Measurements from ENCODE around the gene ZNF518B. TPM values are rescaled to one million over a fixed set of nuclear protein-coding genes. Genes with fewer than 3 reads are reported as not detected.
"Not testable (repeated sequence)": the region's sequence is repeated elsewhere in the genome, so short reads cannot be mapped to it uniquely, and the experiment has no call there.

The ZNF518B gene
- total RNA-seq, 1 experiment from 2014 or later: 20.2 TPM

DNA sequence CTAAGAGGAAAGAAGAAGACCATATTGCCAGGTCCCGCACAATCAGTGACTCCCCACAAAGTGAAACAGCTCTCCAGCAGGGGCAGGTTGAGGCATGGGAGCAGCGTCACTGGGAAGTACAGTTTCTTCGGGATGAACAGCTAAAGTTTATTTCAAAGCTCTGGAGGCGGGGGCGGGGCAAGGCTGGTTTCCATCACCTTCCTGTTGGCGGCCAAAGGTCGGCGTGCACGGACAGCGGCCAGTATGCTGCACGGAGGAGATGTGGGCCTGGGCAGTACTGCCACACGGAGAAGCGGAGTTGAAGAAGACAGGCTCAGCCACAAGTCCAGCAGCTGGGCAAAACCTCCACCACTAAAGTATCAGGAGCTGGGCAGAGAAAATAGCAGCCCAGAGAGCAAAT, 951 bp upstream of the ZNF518B start:
- no peak for DNase-seq (ENCODE audit: low spot score)

DNA sequence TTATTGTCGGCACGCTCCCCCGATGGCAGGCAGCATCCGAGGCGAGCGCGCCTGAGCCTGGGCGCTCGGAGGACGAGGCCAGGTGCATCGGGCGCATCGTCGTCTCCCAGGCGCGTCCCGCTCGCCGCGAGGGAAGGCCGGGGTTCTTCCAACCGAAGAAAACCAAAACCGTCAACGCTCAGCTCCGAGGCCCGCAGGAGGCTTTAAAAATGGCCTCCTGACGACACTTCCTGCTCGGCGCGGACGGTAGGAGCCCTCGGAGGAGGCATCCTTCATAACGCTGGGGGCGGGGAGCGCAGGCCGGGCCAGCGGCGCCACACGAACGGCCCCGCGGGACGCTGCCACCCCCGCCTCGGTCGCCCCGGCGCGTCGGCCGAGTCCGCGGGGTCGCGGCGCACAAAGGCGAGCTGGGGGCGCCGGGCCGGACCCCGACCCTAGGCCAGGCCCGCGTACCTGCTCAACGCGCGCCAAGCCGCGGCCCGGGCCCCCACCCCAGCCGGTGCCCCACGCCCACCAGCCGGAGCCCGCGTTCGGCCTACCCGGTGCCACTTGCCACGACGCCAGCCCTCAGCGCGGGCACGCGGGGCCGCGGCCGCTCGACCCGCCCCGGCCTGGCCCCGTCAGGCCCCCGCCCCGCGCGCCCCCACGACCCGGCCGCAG, 501 bp downstream of the ZNF518B start:
- no peak for DNase-seq (ENCODE audit: low spot score)

DNA sequence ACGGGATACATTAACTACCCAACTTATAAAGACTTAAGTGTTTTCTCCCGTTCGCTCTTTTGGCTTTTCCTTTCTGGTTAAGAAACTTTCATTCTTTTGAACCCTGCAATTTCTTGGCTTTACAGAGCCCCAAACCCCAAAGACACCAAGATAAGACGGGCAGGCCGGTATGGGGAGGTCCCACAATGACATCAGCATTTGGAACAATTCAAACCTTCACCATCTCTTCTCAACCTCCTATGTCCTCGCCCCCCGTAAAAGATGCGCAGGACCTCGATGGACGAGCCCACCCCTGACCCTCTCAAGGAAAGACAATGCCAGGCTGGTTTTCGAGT, 999 bp downstream of the ZNF518B start:
- no peak for DNase-seq (ENCODE audit: low spot score)

DNA sequence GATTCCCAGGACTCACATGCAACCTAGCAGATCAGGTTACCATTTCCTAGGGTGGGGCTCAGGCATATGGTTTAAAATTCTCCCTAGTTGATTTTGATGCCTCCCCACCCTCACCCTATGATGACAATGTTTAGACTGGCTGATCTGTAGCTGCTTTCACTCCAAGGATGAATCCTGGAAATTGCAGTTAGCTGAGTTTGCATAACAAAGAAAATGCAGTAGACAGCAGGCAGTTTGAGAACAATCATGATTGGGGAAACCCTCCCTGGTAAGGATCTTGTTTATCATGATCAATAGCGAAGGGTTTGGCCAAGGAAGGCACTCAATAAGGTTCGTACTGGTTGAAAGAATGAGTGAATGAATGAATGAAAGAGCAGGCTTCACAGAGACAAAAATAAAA, 2.1 kb downstream of the ZNF518B start:
- no peak for DNase-seq (ENCODE audit: low spot score)

DNA sequence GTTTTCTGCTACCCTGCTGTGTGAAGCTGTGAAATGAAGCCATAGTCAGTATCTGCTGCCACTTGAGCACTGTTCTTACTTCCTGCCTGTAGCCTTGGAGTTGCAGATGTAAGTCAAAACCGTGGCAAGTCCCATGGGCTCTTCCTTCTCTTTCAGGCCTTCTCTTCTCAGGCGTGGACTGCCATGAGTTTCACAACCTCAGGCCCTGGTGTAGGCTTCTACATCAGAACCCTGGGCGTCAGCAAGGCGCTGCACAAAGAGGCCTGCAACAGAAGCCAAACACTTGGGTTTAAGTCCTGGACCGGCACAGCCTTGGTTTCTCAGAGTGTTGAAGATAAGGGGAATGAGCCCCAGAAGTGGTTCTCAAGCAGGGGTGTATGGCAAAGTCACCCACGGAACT, 2.5 kb downstream of the ZNF518B start:
- DNase-seq (ENCODE audit: low spot score): no peak

DNA sequence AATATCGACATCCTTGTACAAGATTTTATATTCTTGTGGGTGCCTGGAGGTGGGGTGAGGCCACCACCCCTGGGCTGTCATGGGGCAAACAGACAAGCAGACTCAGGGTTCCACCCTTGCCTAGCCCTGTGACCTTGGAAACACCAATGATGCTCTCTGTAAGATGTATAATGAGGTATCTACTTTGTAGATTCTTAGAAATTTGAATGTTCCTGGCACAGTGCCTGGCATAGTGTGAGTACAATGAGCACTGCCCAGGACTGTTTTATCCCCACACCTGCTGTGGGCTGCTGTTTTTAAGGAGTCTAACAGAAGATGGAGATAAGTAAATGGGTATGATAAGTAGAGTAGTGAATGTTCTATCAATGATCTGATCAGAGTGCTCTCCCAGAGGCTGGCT, 3.1 kb downstream of the ZNF518B start:
- DNase-seq (ENCODE audit: low spot score): no peak

DNA sequence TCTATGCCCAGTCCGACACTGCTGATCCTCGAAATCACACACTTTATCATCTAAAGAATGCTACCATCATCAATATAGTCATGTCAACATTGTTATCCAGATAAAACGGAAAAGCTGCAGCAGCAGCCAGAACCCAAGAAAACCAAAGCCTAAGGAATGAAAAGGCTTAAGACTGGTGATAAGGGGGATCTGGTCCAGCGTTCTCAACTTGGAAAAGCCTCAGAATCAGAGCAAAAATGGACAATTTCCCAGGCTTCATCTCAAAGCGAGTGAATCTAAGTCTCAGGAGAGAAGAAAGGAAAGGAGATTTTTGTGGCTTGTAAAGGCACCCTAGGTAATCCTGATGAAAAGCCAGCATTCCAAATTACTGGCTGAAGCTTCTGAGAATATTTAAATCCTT, 8.2 kb downstream of the ZNF518B start:
- DNase-seq (ENCODE audit: low spot score): no peak

DNA sequence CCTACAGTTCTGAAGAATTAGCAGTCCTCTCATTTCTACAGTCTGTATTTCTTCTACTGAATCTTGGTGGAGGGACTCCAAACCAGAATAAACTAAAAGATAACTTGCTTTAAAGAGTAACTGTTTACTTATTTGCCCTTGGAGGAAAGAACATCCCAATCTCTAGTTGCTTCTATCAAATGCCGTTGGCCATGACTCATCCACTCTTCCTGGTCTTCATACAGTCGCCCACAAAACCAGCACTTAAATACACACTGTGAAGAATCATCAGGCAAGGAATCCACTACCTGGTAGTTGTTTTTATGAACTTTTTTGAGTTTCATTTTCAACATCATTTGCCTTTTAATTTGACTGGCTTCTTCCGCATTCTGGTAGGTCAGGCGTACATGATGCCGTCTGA, 14.2 kb downstream of the ZNF518B start:
- no peak for DNase-seq (ENCODE audit: low spot score)

DNA sequence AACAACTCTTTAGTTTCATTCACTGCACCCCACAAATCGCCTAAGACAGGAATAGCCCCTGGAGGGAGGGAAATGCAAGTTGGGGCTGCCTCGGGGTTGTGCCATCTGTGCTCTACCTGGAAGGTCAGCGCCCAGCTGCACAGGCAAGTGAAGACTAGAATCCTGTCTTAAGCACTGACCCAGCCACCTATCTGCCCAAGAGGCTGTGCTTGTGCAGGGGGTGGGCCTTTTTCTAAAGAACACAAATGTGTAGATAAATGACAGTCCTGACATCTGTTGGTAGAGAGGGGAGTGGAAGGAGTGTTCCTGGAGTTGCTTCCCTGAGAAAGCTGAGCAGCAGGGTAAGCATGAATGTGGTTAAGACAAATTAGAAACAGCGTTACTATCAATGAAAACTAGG, 15.7 kb downstream of the ZNF518B start:
- no peak for DNase-seq (ENCODE audit: low spot score)

DNA sequence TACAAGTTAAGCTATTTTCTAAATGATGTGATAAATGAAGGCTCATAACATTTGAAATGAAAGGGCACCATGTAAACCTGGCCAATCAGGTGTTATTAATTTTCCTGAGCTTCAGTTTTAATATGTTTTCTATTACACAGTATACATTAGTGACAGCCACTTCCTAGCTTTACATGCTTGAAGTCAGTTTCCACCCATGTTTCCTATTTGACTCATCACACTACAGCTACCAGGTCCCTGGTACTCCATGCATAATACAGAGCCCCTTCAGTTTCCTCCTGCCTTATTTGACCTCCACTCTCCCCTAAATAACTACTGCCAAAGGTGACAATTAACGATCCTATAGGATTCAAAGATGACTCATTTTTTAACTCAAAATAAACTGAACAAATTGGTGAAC, 18.3 kb downstream of the ZNF518B start:
- no peak for DNase-seq (ENCODE audit: low spot score)

DNA sequence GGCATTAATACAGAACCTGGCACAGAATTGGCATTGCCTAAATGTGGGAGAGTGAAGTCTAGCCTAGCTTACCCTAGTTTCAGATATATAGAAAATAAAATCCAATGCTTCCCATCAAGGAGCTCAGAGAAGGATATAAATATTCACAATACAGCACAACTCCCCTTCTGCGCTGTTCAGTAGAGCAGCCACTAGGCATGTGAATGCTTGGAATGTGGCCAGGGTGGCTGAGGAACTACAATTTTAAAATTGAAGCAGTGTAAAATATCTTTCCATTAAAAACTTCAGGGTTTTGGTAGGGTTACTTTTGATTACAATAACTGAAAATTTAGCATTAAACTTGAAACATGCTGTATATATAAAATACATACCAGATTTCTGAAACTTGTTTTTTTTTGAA, 19.5 kb downstream of the ZNF518B start:
- DNase-seq (ENCODE audit: low spot score): no peak

DNA sequence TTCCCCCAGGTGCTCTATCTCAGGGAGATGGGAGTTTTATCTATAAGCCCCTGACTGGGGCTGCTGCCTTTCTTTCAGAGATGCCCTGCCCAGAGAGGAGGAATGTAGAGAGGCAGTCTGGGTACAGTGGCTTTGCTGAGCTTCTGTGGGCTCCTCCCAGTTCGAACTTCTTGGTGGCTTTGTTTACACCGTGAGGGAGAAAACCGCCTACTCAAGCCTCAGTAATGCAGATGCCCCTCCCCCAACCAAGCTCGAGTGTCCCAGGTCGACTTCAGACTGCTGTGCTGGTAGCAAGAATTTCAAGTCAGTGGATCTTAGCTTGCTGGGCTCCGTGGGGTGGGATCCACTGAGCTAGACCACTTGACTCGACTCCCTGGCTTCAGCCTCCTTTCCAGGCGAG, 29.5 kb downstream of the ZNF518B start:
- not testable (repeated sequence) for DNase-seq (ENCODE audit: low spot score)

DNA sequence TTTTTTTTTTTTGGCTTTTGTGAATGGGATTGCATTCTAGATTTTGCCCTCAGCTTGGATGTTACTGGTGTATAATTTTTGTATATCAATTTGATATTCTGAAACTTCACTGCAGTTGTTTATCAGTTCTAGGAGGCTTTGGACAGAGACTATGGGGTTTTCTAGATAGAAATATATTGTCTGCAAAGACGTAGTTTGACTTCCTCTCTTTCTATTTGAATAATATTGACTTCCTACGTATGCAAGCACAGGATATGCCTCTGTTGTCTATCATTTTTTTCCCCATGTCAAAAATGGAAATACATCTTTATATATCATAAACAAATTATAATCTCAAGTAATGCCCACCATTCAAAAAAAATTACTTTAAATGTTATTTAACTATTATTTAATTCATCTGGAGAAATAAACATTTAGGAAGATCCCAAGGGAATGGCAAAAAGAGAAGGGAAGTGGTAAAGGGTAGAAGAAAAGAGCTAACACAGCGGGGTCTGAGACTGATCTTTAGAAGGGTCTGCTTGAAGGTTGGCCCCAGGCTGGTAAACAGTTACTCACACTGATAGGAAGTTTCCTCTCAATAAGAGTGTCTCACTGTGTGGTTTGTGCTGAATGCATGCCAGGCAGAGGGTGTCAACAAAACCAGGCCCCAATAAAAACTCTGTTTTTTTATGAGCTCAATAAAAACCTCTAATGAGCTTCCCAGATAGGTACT, 35.7 kb downstream of the ZNF518B start:
- DNase-seq (ENCODE audit: low spot score): no peak

DNA sequence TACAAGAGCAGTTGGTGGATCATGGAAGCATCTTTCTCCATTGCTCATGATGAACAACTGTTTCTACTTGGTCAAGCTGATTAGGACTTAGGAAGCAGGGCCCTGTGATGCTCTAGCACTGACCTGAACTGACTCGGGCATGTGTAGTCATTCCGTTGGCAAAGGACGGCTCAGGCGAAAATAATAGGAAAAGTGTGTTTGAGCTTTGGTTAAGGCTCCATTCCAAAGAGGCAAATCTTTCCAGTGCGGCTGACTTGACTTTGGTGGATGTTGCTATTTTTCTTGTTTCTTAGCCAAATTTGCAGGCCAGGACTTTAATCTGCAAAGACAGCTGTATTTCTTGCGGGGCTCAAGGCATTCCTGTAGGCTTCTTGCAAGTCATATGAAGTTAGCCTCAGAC, 39.5 kb downstream of the ZNF518B start:
- DNase-seq (ENCODE audit: low spot score): no peak

DNA sequence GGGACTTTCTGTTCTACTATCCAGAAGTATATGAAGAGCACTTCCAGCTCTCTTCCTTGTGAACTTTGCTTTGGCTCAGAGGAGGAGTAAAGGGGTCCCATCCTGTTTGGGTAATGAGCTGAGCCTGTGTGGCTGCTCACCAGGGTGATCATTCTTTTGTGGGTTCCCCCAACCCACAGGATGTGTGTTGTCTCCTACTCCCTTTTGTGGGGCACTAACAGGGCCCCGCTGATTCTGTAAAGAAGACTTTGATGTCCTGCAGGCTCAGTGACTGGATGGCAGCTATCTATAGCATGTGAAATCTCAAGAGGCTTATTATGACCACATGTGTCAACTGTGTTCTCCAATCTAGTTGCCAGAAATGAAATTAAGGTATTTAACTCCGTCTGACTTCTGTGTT, 40.8 kb downstream of the ZNF518B start:
- no peak for DNase-seq (ENCODE audit: low spot score)

DNA sequence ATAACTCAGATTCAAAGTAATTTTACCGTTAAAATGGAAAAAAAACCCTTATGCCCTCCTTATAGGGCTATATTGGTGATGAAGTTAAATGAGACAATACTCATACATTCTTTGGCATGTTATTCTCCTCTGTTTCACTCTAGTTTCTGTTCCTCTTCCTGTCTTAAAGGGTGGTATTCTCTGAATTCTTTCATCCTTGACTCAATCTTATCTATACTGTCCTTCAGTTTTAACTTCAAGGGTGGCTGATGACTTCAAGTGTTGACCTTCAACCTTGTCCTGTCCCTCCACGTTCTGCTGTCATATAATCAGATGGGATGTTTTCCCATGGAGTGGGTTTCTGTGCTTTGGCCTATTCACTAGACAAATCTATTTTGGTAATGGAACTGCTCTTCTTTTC, 44.0 kb downstream of the ZNF518B start:
- no peak for DNase-seq (ENCODE audit: low spot score)

DNA sequence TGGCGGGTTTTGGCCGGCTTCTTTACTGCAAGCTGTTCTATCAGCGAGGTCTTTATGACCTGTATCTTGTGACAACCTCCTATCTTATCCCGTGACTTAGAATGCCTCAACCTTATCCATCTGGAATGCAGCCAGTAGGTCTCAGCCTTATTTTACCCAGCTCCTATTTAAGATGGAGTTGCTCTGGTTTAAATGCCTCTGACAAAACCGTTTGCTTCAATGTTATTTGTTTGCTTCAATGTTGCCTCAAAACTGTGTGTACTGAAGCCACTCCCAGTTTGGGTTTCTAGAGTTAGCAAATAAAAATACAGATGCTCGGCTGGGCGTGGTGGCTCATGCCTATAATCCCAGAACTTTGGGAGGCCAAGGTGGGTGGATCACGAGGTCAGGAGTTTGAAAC, 51.6 kb downstream of the ZNF518B start:
- DNase-seq (ENCODE audit: low spot score): no peak

DNA sequence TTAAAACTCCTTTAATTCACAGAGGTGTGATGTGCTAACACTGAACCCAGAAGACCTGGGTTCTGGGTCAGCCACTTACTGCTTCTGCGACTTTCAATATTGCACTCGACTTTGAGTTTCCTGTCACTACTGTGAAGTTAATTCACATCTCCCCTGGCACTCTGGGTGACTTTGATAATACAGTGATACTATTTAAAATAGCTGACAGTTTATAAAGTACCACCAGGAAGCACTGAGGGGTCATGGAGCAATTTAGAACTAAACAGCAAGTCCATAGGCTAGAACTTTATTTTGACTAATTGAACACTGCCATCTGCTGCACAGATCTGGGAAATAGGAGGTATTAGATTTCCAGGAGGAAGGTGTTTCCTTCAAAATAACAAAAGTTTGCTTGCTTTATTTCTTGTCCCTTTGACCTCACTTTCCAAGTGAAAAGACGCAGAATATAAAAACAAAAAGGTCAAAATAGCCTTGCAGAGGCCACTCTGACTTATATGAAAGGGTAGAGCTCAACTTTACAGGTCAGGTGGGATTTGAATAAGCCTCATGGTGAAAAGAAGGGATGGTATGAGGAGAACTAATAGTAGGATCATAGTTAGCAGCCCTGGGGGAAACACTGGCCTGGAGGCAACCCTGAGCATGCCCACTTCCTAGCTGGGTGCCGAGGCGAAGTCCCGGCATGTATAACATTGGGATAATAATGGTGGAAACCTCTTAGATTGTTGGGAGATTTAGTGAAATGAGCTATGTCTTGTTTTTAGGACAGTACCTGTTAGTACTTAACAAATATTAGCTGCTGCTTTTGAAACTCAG, 53.4 kb downstream of the ZNF518B start:
- no peak for DNase-seq (ENCODE audit: low spot score)

DNA sequence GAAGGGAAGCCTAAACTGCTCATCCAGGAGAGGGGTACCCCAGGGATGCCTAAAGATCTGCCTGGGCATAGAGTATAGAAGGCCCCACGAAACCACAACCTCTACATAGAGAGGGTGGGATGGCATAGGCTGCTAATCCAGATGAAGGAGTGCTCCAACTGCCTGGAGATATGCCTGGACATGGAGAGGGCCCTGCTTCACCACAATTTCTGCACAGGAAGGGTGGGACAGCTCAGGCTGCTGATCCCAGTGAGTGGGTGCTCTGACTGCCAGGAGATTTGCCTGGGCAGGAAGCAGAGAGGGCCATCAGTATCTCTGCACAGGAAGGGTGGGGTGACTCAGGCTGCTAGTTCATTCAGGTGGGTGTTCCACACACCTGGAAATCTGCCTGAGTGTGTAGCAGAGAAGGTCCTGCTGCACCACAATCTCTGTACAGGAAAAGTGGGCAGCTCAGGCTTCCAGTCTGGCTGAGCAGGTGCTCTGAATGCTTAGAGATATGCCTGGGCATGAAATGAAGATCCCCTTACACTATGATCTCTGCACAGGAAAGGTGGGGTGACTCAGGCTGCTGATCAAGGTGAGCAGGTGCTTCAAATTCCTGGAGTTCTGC, 61.1 kb downstream of the ZNF518B start:
- no peak for DNase-seq (ENCODE audit: low spot score)

Data from A172 (cell line).